Ovary (tissue), 3 donors: ENCODE measurements around the gene CASK.
"Not testable (repeated sequence)": the region's sequence is repeated elsewhere in the genome, so short reads cannot be mapped to it uniquely, and the experiment has no call there.

Source experiments
- CTCF ChIP-seq, 3 donors: fragments of 450-650 bp in 2 of 3; fragments of 200-600 bp in 1 of 3; IDR thresholded peaks; one replicate each; pipeline versions ENCODE4 v1.5.1 to v1.8.0; 2016 to 2022; ENCODE audit warnings: antibody characterized with exemption in 3 of 3, mild to moderate bottlenecking in 1 of 3
- POLR2A ChIP-seq: fragments of 450-650 bp; IDR thresholded peaks from one replicate; pipeline ENCODE4 v1.6.1; 2017; ENCODE audit warnings: antibody characterized with exemption, mild to moderate bottlenecking, moderate library complexity
- donor health status: DM: no; HTN: no; CAD: no.

GRCh38 chrX:41676361-41676760, 247.0 kb downstream of the CASK start:
- TF ChIP-seq CTCF (IDR thresholded peaks at IDR 0.05); POLR2A: not testable (repeated sequence)
